ENCODE results near the gene PIGN. TPM values are rescaled to one million over a fixed set of nuclear protein-coding genes. Genes with fewer than 3 reads are reported as not detected.

PIGN gene
- total and polyA plus RNA-seq, 2 donors (not counting 1 experiment from before 2014, with no cell fraction given): 2.7 to 37.3 TPM

DNA sequence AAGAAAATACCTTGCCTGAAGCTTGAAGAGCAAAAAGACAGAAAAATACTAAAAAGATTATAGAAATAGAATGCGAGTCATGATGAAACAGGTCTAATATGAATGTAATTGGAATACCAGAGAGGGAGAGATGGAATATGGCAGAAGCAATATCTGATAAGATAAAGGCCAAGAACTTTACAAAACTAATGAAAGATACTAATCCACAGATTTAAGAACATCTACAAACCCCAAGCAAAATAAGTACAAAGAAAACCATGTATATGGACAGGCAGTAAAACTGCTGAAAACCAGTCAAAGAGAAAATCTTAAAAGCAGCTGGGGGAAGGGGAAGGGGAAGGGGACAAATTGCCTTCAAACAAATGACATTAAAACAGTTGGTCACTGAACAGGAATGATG lies 67.0 kb downstream of the PIGN start:
- DNase-seq (no peak), ATAC-seq (ENCODE audit: low read depth) (no peak)
- Histone ChIP-seq H2AFZ (ENCODE audit: insufficient read depth, low read depth, low read length, poor library complexity, severe bottlenecking) (no peak overlapping the region), H3K27me3 (replicated peaks in 1 of 4; ENCODE audit: control extremely low read depth in 1 of 4, control insufficient read depth in 3 of 4, insufficient read depth in 4 of 4, low read length in 3 of 4) (no peaks in the 10 kb centered on the region), H3K36me3 (replicated peaks in 1 of 2; ENCODE audit: control extremely low read depth in 1 of 2, control insufficient read depth in 1 of 2, extremely low read depth in 1 of 2, insufficient read depth in 2 of 2, low read length in 1 of 2) (peaks cover 0 to 1% of the 10 kb centered on the region in 2 experiments), H3K4me1 (ENCODE audit: control insufficient read depth in 2 of 2, insufficient read depth in 2 of 2, low read length in 2 of 2) (no peaks in the 10 kb centered on the region), H3K79me2 (ENCODE audit: control insufficient read depth, insufficient read depth, low read length) (no peaks in the 10 kb centered on the region), H3K9ac (ENCODE audit: low read length) (no peak overlapping the region), H3K4me2 (replicated peaks; ENCODE audit: low read depth, low read length, poor library complexity, severe bottlenecking) (no peak overlapping the region), H3K27ac (ENCODE audit: low read length in 2 of 2) (no peak overlapping the region), H3K4me3 (ENCODE audit: control extremely low read depth in 1 of 5, extremely low read depth in 1 of 5, insufficient read depth in 1 of 5, low read depth in 2 of 5, low read length in 4 of 5) (no peak overlapping the region), H3K9me3 (ENCODE audit: control extremely low read depth in 1 of 3, control insufficient read depth in 2 of 3, insufficient read depth in 1 of 3, low read length in 2 of 3) (no peaks in the 10 kb centered on the region), H4K20me1 (ENCODE audit: control insufficient read depth, insufficient read depth, low read length, poor library complexity, severe bottlenecking) (no peaks in the 10 kb centered on the region)
- no CpG with 5 or more reads among the region's 1 CpG for WGBS (ENCODE audit: insufficient coverage)
- ChIA-PET POLR2A (no interaction called here), CTCF (interaction anchor here (1.5 kb wide), 1 partner anchor 11 kb away, joined by 4 read pairs; no protein-coding TSS in a partner anchor)
- Mint-ChIP-seq H3K27me3 (no peaks in the 10 kb centered on the region), H3K4me1 (no peaks in the 10 kb centered on the region), H3K9me3 (ENCODE audit: insufficient read depth) (no peaks in the 10 kb centered on the region), H3K27ac (no peak overlapping the region), H3K4me3 (no peak overlapping the region)
- TF ChIP-seq EZH2 (IDR thresholded peaks at IDR 0.05; ENCODE audit: borderline replicate concordance, insufficient read depth, low read depth, low read length, poor library complexity, severe bottlenecking): no peak
- TF ChIP-seq CTCF (IDR thresholded peaks at IDR 0.05): no peak
- intact Hi-C loops (cut with micrococcal nuclease): no loop called here

GRCh38 chr18:62118328-62118727 lies 68.5 kb downstream of the PIGN start:
- H3K4me2 ChIP-seq (replicated peaks; ENCODE audit: low read depth, low read length, poor library complexity, severe bottlenecking): no peak overlapping the region
- Mint-ChIP-seq H3K4me3 (no peak overlapping the region), H3K27me3 (no peaks in the 10 kb centered on the region), H3K4me1 (no peaks in the 10 kb centered on the region), H3K9me3 (ENCODE audit: insufficient read depth) (no peaks in the 10 kb centered on the region), H3K27ac (no peak overlapping the region)
- H3K79me2 ChIP-seq (ENCODE audit: control insufficient read depth, insufficient read depth, low read length): no peaks in the 10 kb centered on the region
- H3K27me3 ChIP-seq (replicated peaks in 1 of 4; ENCODE audit: control extremely low read depth in 1 of 4, control insufficient read depth in 3 of 4, insufficient read depth in 4 of 4, low read length in 3 of 4): no peaks in the 10 kb centered on the region
- no peaks in the 10 kb centered on the region for H3K9me3 ChIP-seq (ENCODE audit: control extremely low read depth in 1 of 3, control insufficient read depth in 2 of 3, insufficient read depth in 1 of 3, low read length in 2 of 3)
- TF ChIP-seq CTCF (IDR thresholded peaks at IDR 0.05): no peak
- no peak for TF ChIP-seq EZH2 (IDR thresholded peaks at IDR 0.05; ENCODE audit: borderline replicate concordance, insufficient read depth, low read depth, low read length, poor library complexity, severe bottlenecking)
- DNase-seq: no peak
- peaks cover 0 to 1% of the 10 kb centered on the region in 2 experiments for H3K36me3 ChIP-seq (replicated peaks in 1 of 2; ENCODE audit: control extremely low read depth in 1 of 2, control insufficient read depth in 1 of 2, extremely low read depth in 1 of 2, insufficient read depth in 2 of 2, low read length in 1 of 2)
- CTCF ChIA-PET: interaction anchor here (1.5 kb wide), 1 partner anchor 13 kb away, joined by 4 read pairs; no protein-coding TSS in a partner anchor
- intact Hi-C loops (cut with micrococcal nuclease): no loop called here
- ATAC-seq (ENCODE audit: low read depth): no peak
- H3K4me1 ChIP-seq (ENCODE audit: control insufficient read depth in 2 of 2, insufficient read depth in 2 of 2, low read length in 2 of 2): no peaks in the 10 kb centered on the region
- no peak overlapping the region for H3K4me3 ChIP-seq (ENCODE audit: control extremely low read depth in 1 of 5, extremely low read depth in 1 of 5, insufficient read depth in 1 of 5, low read depth in 2 of 5, low read length in 4 of 5)
- POLR2A ChIA-PET: no interaction called here
- H3K27ac ChIP-seq (ENCODE audit: low read length in 2 of 2): no peak overlapping the region
- no peak overlapping the region for H3K9ac ChIP-seq (ENCODE audit: low read length)
- H2AFZ ChIP-seq (ENCODE audit: insufficient read depth, low read depth, low read length, poor library complexity, severe bottlenecking): no peak overlapping the region
- no peaks in the 10 kb centered on the region for H4K20me1 ChIP-seq (ENCODE audit: control insufficient read depth, insufficient read depth, low read length, poor library complexity, severe bottlenecking)

All from B cell (primary cell).